GM10847 (cell line): ENCODE results near the gene GREB1L.

ENCODE experiments used
- POLR2A ChIP-seq: IDR thresholded peaks from 2 replicates; pipeline ENCODE4 v1.6.1; 2011; ENCODE audit not compliant: insufficient read length; ENCODE audit errors: extremely low read depth

The GREB1L gene

DNA sequence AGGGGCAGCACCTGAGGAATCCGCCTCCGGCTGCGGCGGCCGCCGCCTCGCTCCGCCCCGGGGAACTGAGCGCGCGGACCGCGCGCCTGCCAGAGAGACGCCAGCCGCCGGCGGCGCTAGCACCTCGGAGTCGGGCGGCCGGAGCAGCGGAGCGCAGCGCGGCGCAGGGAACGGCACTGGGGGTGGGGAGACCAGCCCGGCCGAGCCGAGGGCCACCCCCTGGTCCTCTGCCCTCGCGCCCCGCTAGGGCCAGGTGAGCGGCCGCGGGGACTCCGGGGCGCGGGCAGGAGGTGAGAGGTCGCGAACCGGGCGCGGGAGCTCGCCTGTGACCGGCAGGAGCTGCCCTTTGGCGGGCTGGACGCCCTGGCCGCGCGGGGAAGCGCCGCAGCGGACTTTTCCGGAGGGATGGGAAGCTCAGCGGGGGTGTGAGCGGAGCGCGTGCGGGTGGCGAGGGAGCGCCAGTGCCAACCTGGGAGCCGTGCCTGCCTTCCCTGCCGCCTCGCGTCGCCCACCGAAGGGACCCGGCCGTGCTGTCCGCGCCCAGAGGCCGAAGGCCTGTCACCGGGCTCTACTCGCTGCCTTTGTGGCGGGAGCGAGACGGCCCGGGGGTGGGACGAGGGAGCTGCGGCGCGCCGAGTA lies at the start of gene GREB1L:
Gene GREB1L (plus strand): TSS at position 92 of the 639 bp plus-strand sequence. CDS start 141,287 bp downstream, outside the sequence.
- TF ChIP-seq POLR2A = no peak

DNA sequence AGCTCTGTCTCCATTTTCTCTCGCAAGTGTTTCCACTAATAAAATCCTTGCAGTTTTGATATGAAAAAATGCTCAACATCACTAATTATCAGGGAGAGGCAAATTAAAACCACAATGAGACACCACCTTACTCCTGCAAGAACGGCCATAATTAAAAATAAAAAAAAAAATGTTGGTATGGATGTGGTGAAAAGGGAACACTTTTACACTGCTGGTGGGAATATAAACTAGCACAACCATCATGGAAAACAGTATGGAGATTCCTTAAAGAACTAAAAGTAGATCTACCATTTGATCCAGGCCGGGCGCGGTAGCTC lies 49.8 kb upstream of the GREB1L start:
- no peak for TF ChIP-seq POLR2A

DNA sequence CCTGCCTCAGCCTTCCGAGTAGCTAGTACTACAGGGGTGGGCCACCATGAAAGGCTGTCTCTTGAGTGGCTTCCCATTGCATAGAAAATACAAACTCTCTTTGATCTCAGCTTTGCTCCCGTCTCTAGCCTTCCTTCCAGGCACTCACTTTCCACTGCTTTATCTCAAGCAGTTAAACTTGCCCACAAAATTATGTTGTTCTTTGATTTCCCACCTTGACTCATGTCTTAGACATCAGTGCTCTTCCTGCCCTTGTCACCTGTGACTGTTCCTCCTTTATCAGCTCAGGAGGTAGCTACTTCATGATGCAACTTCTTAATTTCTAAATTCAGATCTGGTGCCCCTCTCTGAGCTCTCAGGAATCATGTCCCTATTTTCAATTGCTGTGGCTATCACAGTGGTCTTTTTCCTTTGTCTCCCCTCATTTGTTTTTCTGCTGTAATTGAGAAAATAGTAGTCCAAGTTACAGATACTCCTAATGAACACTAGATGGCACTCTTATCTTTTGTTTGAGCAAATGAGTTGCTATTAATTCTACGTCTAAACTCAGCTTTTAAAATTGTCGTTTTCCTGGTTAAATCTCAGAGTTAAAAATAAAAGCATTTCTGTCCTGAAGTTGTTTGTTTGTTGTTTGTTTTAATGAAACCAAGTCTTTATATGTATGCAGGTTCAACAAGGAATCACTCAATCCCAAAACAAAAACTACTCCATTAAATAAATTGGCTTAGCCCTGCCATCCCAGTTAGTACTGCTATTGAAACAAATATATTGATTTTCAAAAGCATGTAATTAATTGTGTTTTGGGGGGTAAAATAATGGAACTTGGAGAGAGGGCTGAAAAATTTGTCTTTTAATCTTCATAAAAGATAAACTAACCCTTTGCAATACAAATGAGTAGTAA lies 46.9 kb upstream of the GREB1L start:
- no peak for TF ChIP-seq POLR2A

DNA sequence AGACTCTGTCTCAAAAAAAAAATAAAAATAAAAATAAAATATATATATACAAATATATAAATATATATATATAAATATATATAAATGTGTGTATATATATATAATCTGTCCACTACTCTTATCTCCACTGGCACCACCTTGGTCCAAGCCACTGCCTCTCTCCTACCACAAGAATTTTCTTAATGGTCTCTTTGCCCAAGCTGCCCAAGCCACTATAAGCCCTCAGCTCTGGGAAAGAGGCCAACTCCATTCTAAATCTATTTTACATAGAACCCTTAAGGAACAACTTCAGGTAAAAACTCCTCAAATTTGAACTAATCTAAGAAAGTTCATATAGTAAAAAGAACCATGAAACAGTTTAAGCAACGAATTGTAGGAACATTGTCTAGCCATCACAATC lies 45.6 kb upstream of the GREB1L start:
- no peak for TF ChIP-seq POLR2A

DNA sequence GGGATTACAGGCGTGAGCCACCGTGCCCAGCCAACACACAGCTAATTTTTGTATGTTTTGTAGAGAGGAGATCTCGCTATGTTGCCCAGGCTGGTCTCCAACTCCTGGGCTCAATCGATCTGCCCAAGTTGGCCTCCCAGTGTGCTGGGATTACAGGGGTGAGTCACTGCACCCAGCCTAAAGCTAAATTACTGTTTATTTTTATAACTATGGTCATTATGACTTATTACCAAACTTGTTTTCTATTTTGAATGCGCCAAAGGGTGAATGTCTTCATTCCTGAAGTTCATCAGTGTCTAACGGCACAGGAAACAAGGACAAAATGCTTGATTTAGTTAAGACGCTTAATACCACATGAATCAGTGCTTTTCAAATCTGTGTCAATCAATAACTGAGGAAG lies 38.9 kb upstream of the GREB1L start:
- no peak for TF ChIP-seq POLR2A

DNA sequence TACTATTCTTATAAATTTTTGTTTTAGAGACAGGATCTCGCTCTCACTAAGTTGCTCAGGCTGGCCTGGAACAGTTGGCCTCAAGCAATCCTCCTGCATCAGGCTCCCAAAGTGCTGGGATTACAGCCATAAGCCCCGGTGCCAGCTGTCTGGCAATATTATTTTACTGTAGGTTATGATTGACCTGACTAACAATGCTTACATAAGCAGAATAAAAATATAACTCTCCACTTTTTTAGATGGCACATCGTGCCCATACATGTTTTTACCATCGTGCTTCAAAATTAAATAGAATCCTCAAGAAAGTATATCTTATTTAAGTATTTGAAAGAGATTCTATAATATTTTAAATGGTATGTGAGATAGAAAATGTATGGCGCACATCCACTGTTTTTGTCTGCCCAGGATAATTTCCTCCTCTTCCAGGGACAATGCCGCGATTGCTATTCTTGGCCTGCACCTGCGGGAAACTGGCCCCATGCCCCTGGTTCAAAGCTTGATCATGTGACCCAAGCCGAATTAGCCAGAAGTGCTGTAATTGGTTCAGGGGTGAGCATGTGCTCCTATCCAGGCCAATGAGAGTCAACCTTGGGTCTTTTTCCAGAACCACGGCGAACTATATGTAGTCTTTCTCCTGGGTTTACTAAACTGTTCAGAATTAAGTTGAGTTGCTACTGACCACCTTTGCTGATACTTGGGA lies 38.3 kb upstream of the GREB1L start:
- no peak for TF ChIP-seq POLR2A

DNA sequence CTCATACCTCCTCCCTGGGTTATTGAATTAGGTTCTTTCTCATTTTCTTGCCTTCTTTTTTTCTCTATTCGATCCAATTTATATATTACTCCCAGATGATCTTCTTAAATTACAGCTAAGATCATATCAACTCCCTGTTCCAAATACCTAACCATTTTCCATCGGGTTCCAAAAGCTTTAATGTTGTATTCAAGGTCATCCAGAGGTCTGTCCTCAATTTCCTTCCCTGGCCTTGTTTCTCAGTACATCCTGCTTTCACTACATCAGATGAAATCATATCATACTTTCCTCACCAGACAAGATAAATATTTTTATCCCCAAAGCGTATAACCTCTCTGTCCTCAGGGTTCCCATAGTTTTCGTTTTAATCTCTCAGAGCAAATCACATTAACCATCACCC lies 36.3 kb upstream of the GREB1L start:
- no peak for TF ChIP-seq POLR2A

DNA sequence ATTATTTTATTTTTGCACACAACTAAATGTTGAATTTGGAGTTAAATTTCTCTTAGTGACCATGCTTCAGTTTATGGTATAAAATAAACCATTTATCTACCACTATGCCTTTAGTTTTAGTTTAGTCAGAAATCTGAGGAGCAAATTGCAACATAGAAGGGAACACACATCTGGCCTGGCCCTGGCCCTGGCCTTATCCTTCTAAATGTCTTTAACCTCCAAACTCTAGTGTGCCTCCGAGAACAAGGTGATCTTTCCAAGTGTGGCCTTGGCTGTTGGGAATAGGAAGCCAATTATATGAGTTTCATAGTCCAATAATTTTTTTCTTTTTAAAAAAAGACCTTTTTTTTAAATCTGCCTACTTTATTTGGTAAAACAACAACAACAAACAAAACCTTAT lies 31.8 kb upstream of the GREB1L start:
- no peak for TF ChIP-seq POLR2A

DNA sequence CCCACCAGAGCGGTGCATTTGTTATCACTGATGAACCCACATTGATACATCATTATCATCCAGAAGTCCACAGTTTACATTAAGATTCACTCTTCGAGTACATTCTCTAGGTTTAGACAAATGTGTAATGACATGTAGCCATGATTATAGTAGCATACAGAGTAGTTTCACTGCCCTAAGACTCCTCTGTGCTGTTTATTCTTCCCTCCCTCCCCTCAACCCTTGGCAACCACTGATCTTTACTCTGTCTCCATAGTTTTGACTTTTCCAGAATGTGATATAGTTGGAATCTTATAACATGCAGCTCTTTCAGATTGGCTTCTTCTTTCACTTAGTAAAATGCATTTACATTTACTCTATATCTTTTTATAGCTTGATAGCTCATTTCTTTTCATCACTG lies 31.2 kb upstream of the GREB1L start:
- TF ChIP-seq POLR2A = no peak

DNA sequence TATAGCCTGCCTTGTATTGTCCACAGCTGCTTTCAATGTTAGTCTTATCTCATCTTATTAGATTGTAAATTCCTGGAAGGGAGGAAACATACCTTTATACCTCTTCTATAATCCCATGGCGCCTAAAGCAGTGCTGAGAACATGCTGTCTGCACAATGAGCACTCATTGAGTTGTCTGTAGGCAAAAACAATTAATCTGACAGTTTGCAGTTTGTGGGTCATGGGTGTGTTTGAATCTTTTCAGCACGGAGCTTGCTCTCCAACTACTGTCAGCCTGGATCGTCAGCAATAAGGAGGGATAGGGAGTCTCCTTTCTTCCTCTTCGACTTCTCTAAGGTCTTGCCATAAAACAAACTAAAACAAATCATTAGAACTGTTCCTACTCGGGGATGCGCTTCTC lies 26.5 kb upstream of the GREB1L start:
- no peak for TF ChIP-seq POLR2A

DNA sequence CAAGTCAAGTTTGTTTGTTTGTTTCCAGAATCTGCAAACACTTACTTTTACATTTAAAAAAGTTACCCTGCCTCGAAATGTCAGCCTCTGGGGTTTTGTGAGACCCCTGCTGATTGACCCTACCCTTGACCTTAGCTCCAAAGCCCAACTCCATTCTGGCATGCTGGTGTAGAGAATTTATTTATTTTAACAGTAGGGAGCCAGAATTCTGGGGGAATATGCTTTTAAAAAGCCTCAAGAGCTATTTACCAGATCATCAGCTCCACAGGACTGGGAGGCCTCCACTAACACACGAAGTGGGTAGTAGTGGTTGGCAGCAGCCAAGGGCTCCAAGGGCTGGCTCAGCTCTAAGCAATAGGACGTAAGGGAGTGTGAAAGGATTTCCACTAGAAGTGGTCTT lies 23.2 kb upstream of the GREB1L start:
- no peak for TF ChIP-seq POLR2A

DNA sequence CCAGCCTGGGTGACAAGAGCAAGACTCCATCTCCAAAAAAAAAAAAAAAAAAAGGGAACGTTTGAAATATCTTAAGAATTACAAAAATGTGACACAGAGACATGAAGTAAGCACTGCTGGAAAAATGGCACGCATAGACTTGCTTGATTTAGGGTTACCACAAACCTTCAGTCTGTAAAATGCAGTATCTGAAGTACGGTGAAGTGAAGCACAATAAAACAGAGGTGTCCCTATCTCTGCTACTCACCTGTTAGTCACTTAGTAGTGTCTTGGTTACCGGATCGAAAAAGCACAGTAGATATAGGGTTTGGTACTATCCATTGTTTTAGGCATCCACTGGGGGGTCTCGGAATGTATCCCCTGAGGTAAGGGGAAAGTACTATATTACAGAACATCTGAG lies 11.6 kb upstream of the GREB1L start:
- TF ChIP-seq POLR2A = no peak

DNA sequence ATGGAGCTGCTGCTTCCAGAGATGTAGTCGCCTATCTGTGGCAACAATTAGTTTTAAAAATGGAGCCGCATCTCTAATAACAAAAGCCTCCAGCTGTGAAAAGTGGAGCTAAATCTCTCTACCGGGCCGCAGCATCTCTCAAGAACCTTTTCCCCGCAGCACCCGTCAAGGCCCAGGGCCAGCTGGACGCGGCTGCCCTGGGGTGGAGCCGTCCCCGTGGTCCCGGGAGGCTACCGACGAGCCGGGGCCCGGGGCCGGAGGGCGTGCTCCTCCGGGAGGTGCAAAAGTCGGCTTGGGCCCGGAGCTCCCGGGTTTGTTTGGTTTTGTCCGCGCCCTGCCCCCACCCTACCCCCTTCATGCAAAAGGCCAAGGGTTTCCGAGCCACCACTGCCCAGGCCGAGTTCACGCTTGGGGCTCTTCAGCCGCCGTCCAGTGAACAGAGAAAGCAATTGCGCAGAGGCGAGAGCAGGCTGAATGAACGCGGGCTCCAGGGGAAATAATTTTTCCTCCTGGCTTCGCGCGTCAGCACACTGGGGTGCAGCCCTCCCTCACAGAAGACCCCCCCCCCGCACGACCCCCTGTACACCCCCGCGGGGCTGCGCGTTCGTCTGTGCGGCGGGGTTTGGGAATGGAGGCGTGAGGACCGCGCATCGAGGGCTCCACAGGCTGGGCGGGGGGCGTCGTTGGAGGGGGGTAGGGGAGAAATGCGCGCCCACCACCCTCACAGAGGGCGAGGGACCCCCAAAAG lies 557 bp upstream of the GREB1L start:
- TF ChIP-seq POLR2A = no peak

DNA sequence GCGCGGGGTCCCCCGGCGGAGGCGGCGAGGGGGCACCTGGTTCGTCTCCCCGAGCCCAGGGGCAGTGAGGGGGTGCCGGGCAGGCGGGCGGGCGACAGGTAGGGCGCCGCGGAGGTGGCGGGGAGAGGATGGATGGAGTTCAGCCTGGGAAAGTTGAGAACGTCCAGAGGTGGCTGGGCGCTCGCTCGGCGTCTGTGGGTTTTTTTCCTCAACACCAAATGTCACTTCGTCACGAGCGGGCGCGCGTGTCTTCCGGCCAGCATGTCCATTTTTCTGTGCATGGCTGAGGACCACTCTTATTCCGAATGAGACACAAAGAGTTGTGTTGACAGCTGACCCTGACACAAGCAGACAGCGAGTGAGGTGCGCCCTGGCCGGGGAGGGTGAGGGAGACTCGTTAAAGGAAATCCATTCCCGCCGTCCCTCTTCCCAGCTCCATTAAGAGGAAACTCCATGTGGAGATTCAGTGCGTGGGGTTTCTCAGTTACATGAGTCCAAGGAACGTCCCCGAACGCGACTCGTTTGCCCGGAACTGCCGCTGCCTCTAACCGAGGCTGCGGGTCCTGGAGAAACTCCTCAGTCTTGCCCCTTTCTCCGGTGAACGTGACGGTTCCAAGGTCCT lies 859 bp downstream of the GREB1L start:
- TF ChIP-seq POLR2A = no peak

DNA sequence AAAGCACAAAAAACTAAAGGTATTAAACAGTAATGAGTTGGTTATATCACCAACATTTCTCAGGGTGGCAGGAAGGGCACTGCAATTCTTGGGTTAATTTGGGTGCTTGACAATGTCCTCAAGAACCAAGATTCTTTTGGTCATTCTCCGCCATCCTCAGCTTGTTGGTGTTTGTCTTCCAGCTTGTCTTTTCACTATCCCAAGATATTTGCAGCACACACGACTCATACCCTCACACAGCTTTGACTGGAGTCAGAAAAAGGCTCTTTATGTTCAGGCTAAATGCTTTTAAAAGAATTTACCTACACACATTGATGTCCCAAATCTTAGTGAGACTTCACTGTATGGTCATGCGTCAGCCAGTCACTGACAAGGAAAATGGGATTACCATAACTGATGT lies 12.5 kb downstream of the GREB1L start:
- TF ChIP-seq POLR2A = no peak

DNA sequence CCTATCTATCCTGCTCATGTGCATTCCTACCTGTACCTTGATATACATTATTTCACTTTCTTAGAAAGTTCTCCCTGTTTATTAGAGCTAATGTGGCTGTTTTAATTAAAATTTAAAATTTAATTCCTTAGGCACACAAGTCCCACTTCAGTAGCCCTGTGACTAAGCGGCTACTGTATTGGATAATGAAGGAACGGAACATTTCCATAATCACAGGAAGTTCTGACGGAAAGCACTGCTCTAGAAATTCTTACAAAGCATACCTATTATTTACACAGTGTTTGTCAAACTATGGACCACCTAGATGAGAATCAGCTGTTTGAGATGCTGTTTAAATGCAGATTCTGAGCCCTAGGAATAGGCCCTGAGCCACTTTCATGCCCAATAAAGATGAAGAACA lies 13.2 kb downstream of the GREB1L start:
- TF ChIP-seq POLR2A = no peak

DNA sequence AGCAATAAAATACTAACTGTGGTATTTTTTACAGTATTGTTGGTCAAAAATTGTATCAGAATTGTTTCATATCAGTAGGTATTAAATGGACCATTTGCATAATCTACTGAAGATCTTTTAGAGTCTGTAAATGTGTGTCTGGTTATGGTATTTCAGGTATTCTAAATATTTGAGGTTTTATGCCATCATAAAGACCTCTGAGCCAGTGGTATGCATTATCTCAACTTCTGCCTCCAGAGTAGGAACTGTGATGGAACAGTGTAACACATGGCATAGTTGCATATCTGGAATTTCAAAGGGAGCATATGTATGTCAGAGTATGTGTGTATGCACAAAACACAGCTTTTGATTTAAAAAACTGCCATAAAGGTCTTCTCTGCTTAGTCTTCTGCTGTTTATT lies 15.4 kb downstream of the GREB1L start:
- no peak for TF ChIP-seq POLR2A
